ENCODE measurements around the gene B3GNT8. TPM values are rescaled to one million over a fixed set of nuclear protein-coding genes. Genes with fewer than 3 reads are reported as not detected.

The B3GNT8 gene
- total RNA-seq, 2 donors from 2014 or later = 3.9 to 4.7 TPM

DNA sequence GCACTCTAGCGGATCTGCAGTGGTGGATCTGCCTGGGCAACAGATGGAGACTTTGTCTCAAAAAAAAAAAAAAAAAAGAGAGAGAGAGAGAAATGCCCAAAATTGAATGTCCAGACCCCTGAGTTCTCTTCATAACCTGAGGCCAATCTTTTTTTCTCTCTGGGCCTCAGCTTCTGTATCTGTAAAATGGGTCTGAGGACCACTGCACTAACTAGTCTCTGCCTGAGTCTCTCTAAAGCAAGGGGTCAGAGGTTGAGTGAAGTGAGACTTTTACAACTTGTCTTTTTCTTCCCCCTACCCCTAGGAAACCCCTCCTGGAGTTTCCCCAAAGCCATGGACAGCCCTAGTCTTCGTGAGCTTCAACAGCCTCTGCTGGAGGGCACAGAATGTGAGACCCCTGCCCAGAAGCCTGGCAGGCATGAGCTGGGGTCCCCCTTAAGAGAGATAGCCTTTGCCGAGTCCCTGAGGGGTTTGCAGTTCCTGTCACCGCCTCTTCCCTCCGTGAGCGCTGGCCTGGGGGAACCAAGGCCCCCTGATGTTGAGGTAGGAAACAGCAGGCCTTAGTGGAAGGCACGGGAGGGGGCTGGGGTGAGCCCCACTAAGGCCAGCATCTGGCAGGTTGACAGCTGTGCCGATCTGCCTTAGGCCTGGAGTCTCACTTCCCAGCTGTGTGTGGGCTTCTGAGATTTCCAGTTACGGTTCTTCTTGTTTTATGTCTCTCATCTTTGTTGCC lies 49.0 kb downstream of the B3GNT8 start:
- peaks cover 10% of the 10 kb centered on the region for H3K4me1 Mint-ChIP-seq
- H3K27me3 ChIP-seq (ENCODE audit: control insufficient read depth, insufficient read depth, low read length, poor library complexity, severe bottlenecking) = no peaks in the 10 kb centered on the region
- WGBS, 2 experiments (ENCODE audit: insufficient coverage in 1 of 2, insufficient read length in 1 of 2) = 64 to 69% methylated on average over 6 to 9 of the region's 9 CpGs
- peaks cover 5% of the 10 kb centered on the region for H3K27me3 Mint-ChIP-seq (ENCODE audit: insufficient read depth)
- no peak overlapping the region for H3K4me3 ChIP-seq (ENCODE audit: low read length)
- DNase-seq = peak; percentile 83
- no peaks in the 10 kb centered on the region for H3K4me1 ChIP-seq (ENCODE audit: control insufficient read depth, insufficient read depth, low read length)
- H3K4me3 Mint-ChIP-seq = no peak overlapping the region
- no peaks in the 10 kb centered on the region for H3K9me3 ChIP-seq (ENCODE audit: control insufficient read depth, low read length)
- no peak overlapping the region for H3K9ac ChIP-seq (ENCODE audit: extremely low read depth, low read length, poor library complexity, severe bottlenecking)
- no peak overlapping the region for H3K27ac Mint-ChIP-seq
- H3K9me3 Mint-ChIP-seq = no peaks in the 10 kb centered on the region
- no peak overlapping the region for H3K27ac ChIP-seq (ENCODE audit: low read depth, low read length)
- H3K36me3 Mint-ChIP-seq (ENCODE audit: low read depth) = peaks cover 3% of the 10 kb centered on the region
- H3K36me3 ChIP-seq (ENCODE audit: control insufficient read depth, insufficient read depth, low read length) = no peaks in the 10 kb centered on the region
- TF ChIP-seq CTCF (conservative IDR thresholded peaks at IDR 0.05) = peak; percentile 73

GRCh38 chr19:41376998-41377365 lies 50.2 kb downstream of the B3GNT8 start:
- 62 to 75% methylated on average over 8 of the region's 8 CpGs for WGBS, 2 experiments (ENCODE audit: insufficient coverage in 1 of 2, insufficient read length in 1 of 2)
- peak overlapping the region; percentile 62 for H3K9ac ChIP-seq (ENCODE audit: extremely low read depth, low read length, poor library complexity, severe bottlenecking)
- H3K4me3 Mint-ChIP-seq = peak overlapping the region; percentile 69
- H3K27me3 ChIP-seq (ENCODE audit: control insufficient read depth, insufficient read depth, low read length, poor library complexity, severe bottlenecking) = no peaks in the 10 kb centered on the region
- no peaks in the 10 kb centered on the region for H3K4me1 ChIP-seq (ENCODE audit: control insufficient read depth, insufficient read depth, low read length)
- no peaks in the 10 kb centered on the region for H3K36me3 ChIP-seq (ENCODE audit: control insufficient read depth, insufficient read depth, low read length)
- no peaks in the 10 kb centered on the region for H3K9me3 ChIP-seq (ENCODE audit: control insufficient read depth, low read length)
- no peak for DNase-seq
- H3K27ac Mint-ChIP-seq = peak overlapping the region; percentile 85
- peaks cover 10% of the 10 kb centered on the region for H3K4me1 Mint-ChIP-seq
- peaks cover 2% of the 10 kb centered on the region for H3K36me3 Mint-ChIP-seq (ENCODE audit: low read depth)
- H3K27ac ChIP-seq (ENCODE audit: low read depth, low read length) = no peak overlapping the region
- peaks cover 5% of the 10 kb centered on the region for H3K27me3 Mint-ChIP-seq (ENCODE audit: insufficient read depth)
- TF ChIP-seq CTCF (conservative IDR thresholded peaks at IDR 0.05) = no peak
- no peaks in the 10 kb centered on the region for H3K9me3 Mint-ChIP-seq
- H3K4me3 ChIP-seq (ENCODE audit: low read length) = peak overlapping the region; percentile 81

- Mint-ChIP-seq H3K27ac (peak within 1 kb of the TSS; percentile 85), H3K4me1 (peaks cover 10% of the 10 kb centered on the region)
- H3K9me3 ChIP-seq (ENCODE audit: control insufficient read depth, low read length) = no peaks in the 10 kb centered on the region
Measured at GRCh38 chr19:41376241-41376997, 50.8 kb downstream of the B3GNT8 start, which contains the start of gene TMEM91. Gene TMEM91 (plus strand): TSS chr19:41376533. CDS start chr19:41378310, 1,777 bp downstream.

More at GRCh38 chr19:41376241-41376997, 50.8 kb downstream of the B3GNT8 start, which contains the start of gene TMEM91:
- Mint-ChIP-seq H3K27me3 (ENCODE audit: insufficient read depth) (peaks cover 5% of the 10 kb centered on the region), H3K4me3 (peak within 1 kb of the TSS; percentile 69), H3K36me3 (ENCODE audit: low read depth) (peaks cover 5% of the 10 kb centered on the region), H3K9me3 (no peaks in the 10 kb centered on the region)
- no peak for TF ChIP-seq CTCF (conservative IDR thresholded peaks at IDR 0.05)
- H3K27ac ChIP-seq (ENCODE audit: low read depth, low read length) = no peak within 1 kb of the TSS
- peak within 1 kb of the TSS; percentile 81 for H3K4me3 ChIP-seq (ENCODE audit: low read length)
- no peaks in the 10 kb centered on the region for H3K36me3 ChIP-seq (ENCODE audit: control insufficient read depth, insufficient read depth, low read length)
- 2 to 11% methylated on average over 14 to 47 of the region's 47 CpGs for WGBS, 2 experiments (ENCODE audit: insufficient coverage in 1 of 2, insufficient read length in 1 of 2)
- H3K27me3 ChIP-seq (ENCODE audit: control insufficient read depth, insufficient read depth, low read length, poor library complexity, severe bottlenecking) = no peaks in the 10 kb centered on the region
- H3K4me1 ChIP-seq (ENCODE audit: control insufficient read depth, insufficient read depth, low read length) = no peaks in the 10 kb centered on the region
- peak within 1 kb of the TSS; percentile 62 for H3K9ac ChIP-seq (ENCODE audit: extremely low read depth, low read length, poor library complexity, severe bottlenecking)
- peak; percentile 89 for DNase-seq

Other genes starting within 250 kb of the B3GNT8 start
- gene CYP2S1, start 234.2 kb downstream of the B3GNT8 start, total RNA-seq = 10 to 100 TPM in 1 of 2 donors, 1 to 10 TPM in 1; 8.6 to 26.7 TPM
- gene AXL, start 208.2 kb downstream of the B3GNT8 start, total RNA-seq = 10 to 100 TPM; 10.9 to 14.1 TPM
- gene HNRNPUL1, start 163.0 kb downstream of the B3GNT8 start, total RNA-seq = 100 to 1,000 TPM; 211 to 225 TPM
- gene CCDC97, start 117.2 kb downstream of the B3GNT8 start, total RNA-seq = 10 to 100 TPM; 38.4 to 44.6 TPM
- gene TGFB1, start 73.5 kb downstream of the B3GNT8 start, total RNA-seq = 10 to 100 TPM; 56.3 to 60.1 TPM
- 1 to 10 TPM; 4.5 to 6.2 TPM for gene B9D2, start 63.2 kb downstream of the B3GNT8 start, total RNA-seq
- 10 to 100 TPM in 1 of 2 donors, 1 to 10 TPM in 1; 5.7 to 16.5 TPM for gene TMEM91, start 50.8 kb downstream of the B3GNT8 start, total RNA-seq
- 10 to 100 TPM; 15.7 to 23.6 TPM for gene EXOSC5, start 30.0 kb downstream of the B3GNT8 start, total RNA-seq
- 10 to 100 TPM; 18.0 to 21.6 TPM for gene BCKDHA, start 29.6 kb downstream of the B3GNT8 start, total RNA-seq
- 10 to 100 TPM; 52.9 to 71.5 TPM for gene DMAC2, start 12.5 kb upstream of the B3GNT8 start, total RNA-seq
- not detected for gene ERICH4, start 15.8 kb upstream of the B3GNT8 start, total RNA-seq
- under 1 TPM; 0.44 to 0.51 TPM for gene CEACAM21, start 148.8 kb upstream of the B3GNT8 start, total RNA-seq
- gene CEACAM4, start 199.7 kb upstream of the B3GNT8 start, total RNA-seq = not detected